Sigmoid colon (tissue), 4 donors: Measurements from ENCODE around the gene BRSK1.

Source experiments
- CTCF ChIP-seq, 4 experiments: fragments of 450-650 bp in 3 of 4; fragments of 200-600 bp in 1 of 4; IDR thresholded peaks; one replicate each; pipeline ENCODE4 v1.5.1; 2016 to 2019; ENCODE audit warnings: antibody characterized with exemption in 4 of 4, mild to moderate bottlenecking in 3 of 4, moderate library complexity in 2 of 4
- POLR2AphosphoS5 ChIP-seq, 4 donors: sonication (generic); formaldehyde crosslinking; IDR thresholded peaks; one replicate each; pipeline ENCODE4 v1.6.1; 2017; ENCODE audit warnings: antibody characterized with exemption in 4 of 4

GRCh38 chr19:55314396-55314795 is 30.6 kb downstream of the BRSK1 start:
- TF ChIP-seq CTCF (IDR thresholded peaks at IDR 0.05) (no peak), POLR2AphosphoS5 (IDR thresholded peaks at IDR 0.05) (no peak)
